NCI-H1930 (cell line): ENCODE results near the gene ACAT2.
"Not testable (repeated sequence)": the region's sequence is repeated elsewhere in the genome, so short reads cannot be mapped to it uniquely, and the experiment has no call there.

ENCODE experiments used
- DNase-seq, 2 experiments: peaks; one replicate each; lab custom pipeline; 2025; lab: John Stamatoyannopoulos, UW

Gene ACAT2

GRCh38 chr6:159730332-159730676, 31.5 kb upstream of the ACAT2 start:
- DNase-seq, result no peak

GRCh38 chr6:159732550-159732949, 29.3 kb upstream of the ACAT2 start:
- not testable (repeated sequence) for DNase-seq

GRCh38 chr6:159733395-159733794, 28.4 kb upstream of the ACAT2 start:
- DNase-seq, result not testable (repeated sequence)

GRCh38 chr6:159736908-159737307, 24.9 kb upstream of the ACAT2 start:
- DNase-seq, result no peak

GRCh38 chr6:159739341-159739740, 22.5 kb upstream of the ACAT2 start:
- DNase-seq, result no peak

- DNase-seq, result no peak
Observed at GRCh38 chr6:159742165-159742564, 19.7 kb upstream of the ACAT2 start.

GRCh38 chr6:159745081-159745480, 16.8 kb upstream of the ACAT2 start:
- DNase-seq, result no peak

GRCh38 chr6:159746759-159747158, 15.1 kb upstream of the ACAT2 start:
- DNase-seq, result no peak

- DNase-seq, result not testable (repeated sequence)
Observed at GRCh38 chr6:159748127-159748526, 13.7 kb upstream of the ACAT2 start.

GRCh38 chr6:159751448-159751847, 10.4 kb upstream of the ACAT2 start:
- DNase-seq, result no peak

- no peak for DNase-seq
Observed at GRCh38 chr6:159753081-159753872, 8.6 kb upstream of the ACAT2 start.

GRCh38 chr6:159754401-159754800, 7.4 kb upstream of the ACAT2 start:
- DNase-seq, result no peak

GRCh38 chr6:159754959-159755914, 6.6 kb upstream of the ACAT2 start:
- no peak for DNase-seq

- DNase-seq, result no peak
Observed at GRCh38 chr6:159756508-159756907, 5.3 kb upstream of the ACAT2 start.

GRCh38 chr6:159758031-159759001, 3.5 kb upstream of the ACAT2 start:
- no peak for DNase-seq

GRCh38 chr6:159759645-159760044, 2.2 kb upstream of the ACAT2 start:
- DNase-seq, result no peak

- no peak for DNase-seq
Observed at GRCh38 chr6:159760602-159761057, 1.2 kb upstream of the ACAT2 start.

GRCh38 chr6:159761129-159761872, 544 bp upstream of the ACAT2 start:
- DNase-seq, result no peak

- DNase-seq, result no peak
Observed at GRCh38 chr6:159762681-159763293, 942 bp downstream of the ACAT2 start.

GRCh38 chr6:159766906-159767305, 5.1 kb downstream of the ACAT2 start:
- DNase-seq, result no peak

- no peak for DNase-seq
Observed at GRCh38 chr6:159769470-159769869, 7.6 kb downstream of the ACAT2 start.
